Activated CD8-positive, alpha-beta memory T cell treated with anti-CD3 and anti-CD28 coated beads for 1 hour (primary cell): ENCODE measurements around the gene CADM3.

Experiments used
- DNase-seq, 2 donors: peaks; one replicate each; pipeline ENCODE4 v3.0.0-alpha.2; 2020; ENCODE audit warnings: low read depth in 1 of 2; ENCODE audit errors: extremely low read depth in 1 of 2

Gene CADM3

GRCh38 chr1:159248311-159248710 is 76.9 kb downstream of the CADM3 start:
- DNase-seq: no peak

GRCh38 chr1:159250638-159251216 is 79.3 kb downstream of the CADM3 start:
- no peak for DNase-seq
